D721Med (cell line): ENCODE measurements around the gene GPHN.

Experiments used
- DNase-seq: peaks from one replicate; pipeline ENCODE4 v3.0.0; 2011; ENCODE audit warnings: low spot score; ENCODE audit not compliant: insufficient read length
- FAIRE-seq: peaks from 2 replicates; lab custom pipeline; 2011; peaks lifted over from hg19 to GRCh38; lab: Jason Lieb, UNC
- CTCF ChIP-seq: IDR thresholded peaks from 2 replicates; pipeline ENCODE4 v1.5.1; 2012; ENCODE audit warnings: mild to moderate bottlenecking, control low read depth; ENCODE audit not compliant: insufficient read depth; ENCODE audit errors: missing control alignments

The GPHN gene

GRCh38 chr14:67191768-67192290 is 683.9 kb downstream of the GPHN start:
- TF ChIP-seq CTCF = no peak
- DNase-seq (no peak), FAIRE-seq (no peak)

- FAIRE-seq = no peak
- TF ChIP-seq CTCF = no peak
- no peak for DNase-seq
Measured at GRCh38 chr14:67192366-67192765, 684.4 kb downstream of the GPHN start.

GRCh38 chr14:67195279-67195678 is 687.3 kb downstream of the GPHN start:
- DNase-seq (no peak), FAIRE-seq (no peak)
- no peak for TF ChIP-seq CTCF

DNA sequence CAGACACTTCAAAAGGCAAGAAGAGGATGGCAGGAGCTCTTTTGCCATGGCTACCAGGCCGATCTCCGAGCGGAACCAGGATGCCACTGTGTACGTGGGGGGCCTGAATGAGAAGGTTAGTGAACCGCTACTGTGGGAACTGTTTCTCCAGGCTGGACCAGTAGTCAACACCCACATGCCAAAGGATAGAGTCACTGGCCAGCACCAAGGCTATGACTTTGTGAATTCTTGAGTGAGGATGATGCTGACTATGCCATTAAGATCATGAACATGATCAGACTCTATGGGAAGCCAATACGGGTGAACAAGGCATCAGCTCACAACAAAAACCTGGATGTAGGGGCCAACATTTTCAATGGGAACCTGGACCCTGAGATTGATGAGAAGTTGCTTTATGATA is 691.1 kb downstream of the GPHN start:
- FAIRE-seq = no peak
- no peak for DNase-seq
- TF ChIP-seq CTCF = no peak

DNA sequence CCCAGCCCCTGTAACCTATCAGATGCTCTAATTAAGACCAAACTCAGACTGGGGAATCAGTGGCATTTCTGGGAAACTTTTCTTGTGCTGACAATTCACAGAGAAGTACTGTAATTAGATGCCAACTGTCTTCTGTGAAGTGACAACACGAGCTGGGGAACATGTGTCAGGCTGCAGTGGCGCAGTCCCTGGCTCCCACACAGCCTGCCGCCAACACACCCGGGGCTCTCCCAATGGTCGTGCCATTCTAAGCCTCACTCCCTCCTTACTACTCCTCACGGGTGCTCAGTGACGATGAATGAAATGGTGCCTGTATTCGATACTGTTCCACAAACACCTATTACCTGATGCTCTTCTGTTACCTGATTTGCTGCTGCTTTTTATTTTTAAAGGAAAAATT is 699.9 kb downstream of the GPHN start:
- no peak for TF ChIP-seq CTCF
- FAIRE-seq = no peak
- no peak for DNase-seq

DNA sequence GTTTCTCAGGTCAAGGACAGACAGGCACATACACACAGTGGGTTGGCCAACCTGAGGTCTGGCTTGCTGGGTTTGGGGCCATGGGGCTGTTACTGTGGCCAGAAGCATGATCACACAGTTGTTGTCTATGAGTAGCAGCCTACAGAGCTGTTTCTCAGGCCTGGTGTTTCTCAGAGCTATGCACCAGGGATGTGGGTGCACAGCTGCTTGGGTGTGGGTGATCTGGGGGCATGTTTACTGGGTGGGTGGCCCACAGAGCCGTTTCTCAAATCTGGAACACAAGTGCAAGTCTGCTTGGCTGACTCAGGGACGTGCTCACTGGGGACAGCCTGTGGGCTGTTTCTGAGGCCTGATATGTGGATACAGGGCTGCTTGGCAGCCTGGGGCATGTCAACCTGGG is 710.2 kb downstream of the GPHN start:
- DNase-seq = no peak
- no peak for FAIRE-seq
- no peak for TF ChIP-seq CTCF

- no peak for TF ChIP-seq CTCF
- DNase-seq (no peak), FAIRE-seq (no peak)
Measured at GRCh38 chr14:67221248-67221981, 713.5 kb downstream of the GPHN start.
